ENCODE data around the gene TMEM127. TPM values are rescaled to one million over a fixed set of nuclear protein-coding genes. Genes with fewer than 3 reads are reported as not detected.

TMEM127 gene
- total RNA-seq, 1 experiment from 2014 or later = 25.3 TPM

DNA sequence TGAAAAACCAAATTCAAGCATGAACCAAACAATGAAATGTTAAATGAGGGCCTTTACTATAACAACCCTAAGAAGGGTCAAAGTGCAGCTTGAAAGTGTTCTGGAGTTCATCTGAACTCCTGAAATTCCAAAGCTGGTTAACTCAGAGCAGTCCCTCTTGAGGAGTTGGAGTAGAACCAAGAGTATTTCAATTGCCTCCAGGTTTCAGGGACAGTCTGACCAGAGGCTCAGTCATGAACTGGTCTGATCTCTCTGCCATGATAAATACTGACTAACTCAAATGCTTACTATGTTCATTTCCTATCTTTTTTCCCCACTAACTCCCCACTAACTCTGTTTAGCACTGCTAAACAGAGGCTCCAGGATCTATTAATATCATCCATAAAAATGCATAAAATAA is 59.9 kb downstream of the TMEM127 start:
- Histone ChIP-seq H3K27me3 (ENCODE audit: insufficient read depth, low read length) (no peaks in the 10 kb centered on the region), H3K27ac (ENCODE audit: low read depth, low read length) (no peak overlapping the region), H3K9ac (ENCODE audit: low read length) (no peak overlapping the region), H3K36me3 (ENCODE audit: control insufficient read depth in 1 of 2, insufficient read depth in 2 of 2, low read length in 2 of 2) (0 out of 4 replicates have a peak, but pooled peaks cover 0 to 2% of the 10 kb centered on the region in 2 experiments), H3K9me2 (ENCODE audit: insufficient read depth) (no peaks in the 10 kb centered on the region), H3K4me3 (replicated peaks in 1 of 2; ENCODE audit: low read depth in 1 of 2, low read length in 2 of 2) (no peak overlapping the region), H3K79me2 (ENCODE audit: insufficient read depth, low read length) (peaks cover 86% of the 10 kb centered on the region), H3K4me1 (ENCODE audit: control insufficient read depth in 1 of 2, insufficient read depth in 2 of 2, low read length in 2 of 2) (peaks cover 14 to 30% of the 10 kb centered on the region in 2 experiments), H3K9me3 (ENCODE audit: control insufficient read depth in 1 of 2, insufficient read depth in 1 of 2, low read depth in 1 of 2, low read length in 2 of 2) (no peaks in the 10 kb centered on the region), H4K20me1 (ENCODE audit: insufficient read depth) (peaks cover 49% of the 10 kb centered on the region; the same call in 1 of the 2 replicates), H3K4me2 (ENCODE audit: low read length) (peak overlapping the region; percentile 8; the same call in 1 of the 2 replicates), H2AFZ (ENCODE audit: low read depth, low read length, poor library complexity, severe bottlenecking) (no peak overlapping the region)
- ChIA-PET POLR2A (interaction anchor here (0.7 kb wide), 1 partner anchor 95 kb away, joined by 7 read pairs; no protein-coding TSS in a partner anchor), CTCF (no interaction called here), RAD21 (ENCODE audit: low non-redundant PET in 1 of 2, low total read pairs in 2 of 2, uncharacterized antibody in 2 of 2, unreplicated experiment in 2 of 2) (no interaction called here)
- ATAC-seq (no peak), DNase-seq (ENCODE audit: low read depth, low spot score) (no peak)
- TF ChIP-seq TCF7L2 (IDR thresholded peaks at IDR 0.05; ENCODE audit: borderline replicate concordance, extremely low read depth, insufficient read depth, insufficient read length) (no peak), ZNF274 (IDR thresholded peaks at IDR 0.05; ENCODE audit: low read depth, low read length) (no peak), ZBTB33 (IDR thresholded peaks at IDR 0.05; ENCODE audit: extremely low read depth, insufficient replicate concordance, low read length) (no peak), SRF (IDR thresholded peaks at IDR 0.05; ENCODE audit: low read depth) (no peak), ELF1 (IDR thresholded peaks at IDR 0.05; ENCODE audit: borderline replicate concordance, low read depth) (no peak), JUND (IDR thresholded peaks at IDR 0.05) (no peak), CBX3 (IDR thresholded peaks at IDR 0.05; ENCODE audit: low read depth) (no peak), EZH2phosphoT487 (IDR thresholded peaks at IDR 0.05; ENCODE audit: borderline replicate concordance) (no peak), ZFX (IDR thresholded peaks at IDR 0.05) (no peak), YY1 (IDR thresholded peaks at IDR 0.05; ENCODE audit: extremely low read depth, insufficient replicate concordance, low read depth, low read length) (no peak), CEBPB (IDR thresholded peaks at IDR 0.05; ENCODE audit: low read depth) (no peak), POLR2A (IDR thresholded peaks at IDR 0.05; ENCODE audit: borderline replicate concordance, extremely low read depth, insufficient read depth, insufficient read length) (no peak), RAD21 (IDR thresholded peaks at IDR 0.05; ENCODE audit: low read depth) (no peak), SP1 (IDR thresholded peaks at IDR 0.05; ENCODE audit: low read depth) (no peak), EZH2 (IDR thresholded peaks at IDR 0.05) (no peak)
- TF ChIP-seq, protein P1, sequence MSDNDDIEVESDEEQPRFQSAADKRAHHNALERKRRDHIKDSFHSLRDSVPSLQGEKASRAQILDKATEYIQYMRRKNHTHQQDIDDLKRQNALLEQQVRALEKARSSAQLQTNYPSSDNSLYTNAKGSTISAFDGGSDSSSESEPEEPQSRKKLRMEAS (IDR thresholded peaks at IDR 0.05) = no peak
- TF ChIP-seq, protein P2, sequence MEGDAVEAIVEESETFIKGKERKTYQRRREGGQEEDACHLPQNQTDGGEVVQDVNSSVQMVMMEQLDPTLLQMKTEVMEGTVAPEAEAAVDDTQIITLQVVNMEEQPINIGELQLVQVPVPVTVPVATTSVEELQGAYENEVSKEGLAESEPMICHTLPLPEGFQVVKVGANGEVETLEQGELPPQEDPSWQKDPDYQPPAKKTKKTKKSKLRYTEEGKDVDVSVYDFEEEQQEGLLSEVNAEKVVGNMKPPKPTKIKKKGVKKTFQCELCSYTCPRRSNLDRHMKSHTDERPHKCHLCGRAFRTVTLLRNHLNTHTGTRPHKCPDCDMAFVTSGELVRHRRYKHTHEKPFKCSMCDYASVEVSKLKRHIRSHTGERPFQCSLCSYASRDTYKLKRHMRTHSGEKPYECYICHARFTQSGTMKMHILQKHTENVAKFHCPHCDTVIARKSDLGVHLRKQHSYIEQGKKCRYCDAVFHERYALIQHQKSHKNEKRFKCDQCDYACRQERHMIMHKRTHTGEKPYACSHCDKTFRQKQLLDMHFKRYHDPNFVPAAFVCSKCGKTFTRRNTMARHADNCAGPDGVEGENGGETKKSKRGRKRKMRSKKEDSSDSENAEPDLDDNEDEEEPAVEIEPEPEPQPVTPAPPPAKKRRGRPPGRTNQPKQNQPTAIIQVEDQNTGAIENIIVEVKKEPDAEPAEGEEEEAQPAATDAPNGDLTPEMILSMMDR (IDR thresholded peaks at IDR 0.05 in 2 of 3, conservative IDR thresholded peaks at IDR 0.05 in 1 of 3; ENCODE audit: borderline replicate concordance in 1 of 3, insufficient read depth in 1 of 3, low read depth in 2 of 3, low read length in 2 of 3) = no peak
- TF ChIP-seq, protein P3, sequence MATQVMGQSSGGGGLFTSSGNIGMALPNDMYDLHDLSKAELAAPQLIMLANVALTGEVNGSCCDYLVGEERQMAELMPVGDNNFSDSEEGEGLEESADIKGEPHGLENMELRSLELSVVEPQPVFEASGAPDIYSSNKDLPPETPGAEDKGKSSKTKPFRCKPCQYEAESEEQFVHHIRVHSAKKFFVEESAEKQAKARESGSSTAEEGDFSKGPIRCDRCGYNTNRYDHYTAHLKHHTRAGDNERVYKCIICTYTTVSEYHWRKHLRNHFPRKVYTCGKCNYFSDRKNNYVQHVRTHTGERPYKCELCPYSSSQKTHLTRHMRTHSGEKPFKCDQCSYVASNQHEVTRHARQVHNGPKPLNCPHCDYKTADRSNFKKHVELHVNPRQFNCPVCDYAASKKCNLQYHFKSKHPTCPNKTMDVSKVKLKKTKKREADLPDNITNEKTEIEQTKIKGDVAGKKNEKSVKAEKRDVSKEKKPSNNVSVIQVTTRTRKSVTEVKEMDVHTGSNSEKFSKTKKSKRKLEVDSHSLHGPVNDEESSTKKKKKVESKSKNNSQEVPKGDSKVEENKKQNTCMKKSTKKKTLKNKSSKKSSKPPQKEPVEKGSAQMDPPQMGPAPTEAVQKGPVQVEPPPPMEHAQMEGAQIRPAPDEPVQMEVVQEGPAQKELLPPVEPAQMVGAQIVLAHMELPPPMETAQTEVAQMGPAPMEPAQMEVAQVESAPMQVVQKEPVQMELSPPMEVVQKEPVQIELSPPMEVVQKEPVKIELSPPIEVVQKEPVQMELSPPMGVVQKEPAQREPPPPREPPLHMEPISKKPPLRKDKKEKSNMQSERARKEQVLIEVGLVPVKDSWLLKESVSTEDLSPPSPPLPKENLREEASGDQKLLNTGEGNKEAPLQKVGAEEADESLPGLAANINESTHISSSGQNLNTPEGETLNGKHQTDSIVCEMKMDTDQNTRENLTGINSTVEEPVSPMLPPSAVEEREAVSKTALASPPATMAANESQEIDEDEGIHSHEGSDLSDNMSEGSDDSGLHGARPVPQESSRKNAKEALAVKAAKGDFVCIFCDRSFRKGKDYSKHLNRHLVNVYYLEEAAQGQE (IDR thresholded peaks at IDR 0.05; ENCODE audit: low read depth) = no peak
- BruUV-seq (replicated peaks) = no TSS peak
- intact Hi-C loops (cut with micrococcal nuclease) = no loop called here

All from HCT116 (cell line).